Measurements from ENCODE around the gene NRROS.
"Not testable (repeated sequence)": the region's sequence is repeated elsewhere in the genome, so short reads cannot be mapped to it uniquely, and the experiment has no call there.

NRROS gene

GRCh38 chr3:196639483-196640296 lies at the start of gene NRROS:
TSS of gene NRROS (plus strand) at chr3:196639694. CDS start at chr3:196654540, 14,846 bp downstream.
- DNase-seq = peak; percentile 71

GRCh38 chr3:196590279-196590678 lies 49.2 kb upstream of the NRROS start:
- no peak for DNase-seq

GRCh38 chr3:196596355-196596754 lies 43.1 kb upstream of the NRROS start:
- DNase-seq = no peak

- DNase-seq = not testable (repeated sequence)
These were observed 41.3 kb upstream of the NRROS start for GRCh38 chr3:196597971-196598733.

GRCh38 chr3:196599734-196600128 lies 39.8 kb upstream of the NRROS start:
- no peak for DNase-seq

- DNase-seq = no peak
These were observed 39.1 kb upstream of the NRROS start for GRCh38 chr3:196600359-196600758.

- DNase-seq = no peak
These were observed 36.8 kb upstream of the NRROS start for GRCh38 chr3:196602673-196603072.

GRCh38 chr3:196603683-196604082 lies 35.8 kb upstream of the NRROS start:
- no peak for DNase-seq

GRCh38 chr3:196604548-196604947 lies 34.9 kb upstream of the NRROS start:
- DNase-seq = no peak

- DNase-seq = no peak
These were observed 30.8 kb upstream of the NRROS start for GRCh38 chr3:196608693-196609092.

GRCh38 chr3:196609343-196609775 lies 30.1 kb upstream of the NRROS start:
- peak; percentile 91 for DNase-seq

- DNase-seq = no peak
These were observed 29.5 kb upstream of the NRROS start for GRCh38 chr3:196609805-196610515.

- DNase-seq = no peak
These were observed 27.6 kb upstream of the NRROS start for GRCh38 chr3:196611761-196612483.

- not testable (repeated sequence) for DNase-seq
These were observed 24.3 kb upstream of the NRROS start for GRCh38 chr3:196615234-196615633.

- no peak for DNase-seq
These were observed 22.2 kb upstream of the NRROS start for GRCh38 chr3:196617256-196617655.

GRCh38 chr3:196619223-196619622 lies 20.3 kb upstream of the NRROS start:
- DNase-seq = no peak

- DNase-seq = not testable (repeated sequence)
These were observed 19.9 kb upstream of the NRROS start for GRCh38 chr3:196619627-196620026.

- peak; percentile 21 for DNase-seq
These were observed 19.3 kb upstream of the NRROS start for GRCh38 chr3:196620161-196620604.

GRCh38 chr3:196620684-196621083 lies 18.8 kb upstream of the NRROS start:
- no peak for DNase-seq

- DNase-seq = no peak
These were observed 17.9 kb upstream of the NRROS start for GRCh38 chr3:196621611-196622010.

GRCh38 chr3:196624067-196624790 lies 15.3 kb upstream of the NRROS start:
- peak; percentile 28 for DNase-seq

GRCh38 chr3:196624907-196625306 lies 14.6 kb upstream of the NRROS start:
- DNase-seq = no peak

All from stimulated activated naive CD4-positive, alpha-beta T cell treated with Interleukin-2 at 50 U/mL for 16 hours (primary cell).